ENCODE data around the gene SMIM8.

The SMIM8 gene

DNA sequence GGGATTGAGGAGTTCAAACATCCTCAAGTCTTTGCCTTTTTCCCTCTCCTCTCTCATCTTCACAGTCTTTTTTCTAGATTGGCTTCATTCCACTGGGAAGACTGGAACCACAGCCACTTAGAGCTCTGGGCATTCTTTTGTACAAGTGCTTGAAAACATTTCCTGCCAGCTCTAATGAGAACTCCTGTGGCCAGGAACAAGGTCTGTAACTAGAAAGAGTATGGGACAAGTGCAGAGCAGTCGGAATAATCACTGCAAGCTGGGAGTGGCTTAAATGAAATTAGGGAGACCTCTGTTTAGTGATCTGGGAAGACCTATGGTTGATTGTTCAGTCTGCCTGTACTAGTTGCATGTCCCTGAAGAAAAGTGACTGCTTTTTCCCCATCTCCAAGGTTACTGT, 41.0 kb upstream of the SMIM8 start:
- intact Hi-C loops (cut with DNase I; ENCODE audit: low total_unique reads): no loop called here

DNA sequence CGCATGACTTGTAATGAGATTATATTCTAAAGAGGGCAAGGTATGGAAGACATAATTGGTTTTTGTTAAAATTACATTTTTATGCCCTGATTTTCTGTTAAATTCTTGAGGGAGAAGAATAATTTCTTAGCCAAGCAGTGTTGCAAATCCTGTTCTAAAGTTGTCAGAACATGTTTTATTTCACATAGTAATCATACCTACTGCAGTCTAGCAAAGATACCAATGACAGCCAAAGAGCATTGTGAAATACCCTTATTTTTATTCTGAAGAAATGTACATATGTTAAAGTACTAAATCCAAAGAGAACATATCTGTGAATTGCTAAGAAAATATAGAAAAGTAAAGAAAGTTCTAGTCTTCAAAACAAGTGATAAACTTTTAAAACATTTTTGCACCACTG, 39.6 kb upstream of the SMIM8 start:
- TF ChIP-seq, protein P1, sequence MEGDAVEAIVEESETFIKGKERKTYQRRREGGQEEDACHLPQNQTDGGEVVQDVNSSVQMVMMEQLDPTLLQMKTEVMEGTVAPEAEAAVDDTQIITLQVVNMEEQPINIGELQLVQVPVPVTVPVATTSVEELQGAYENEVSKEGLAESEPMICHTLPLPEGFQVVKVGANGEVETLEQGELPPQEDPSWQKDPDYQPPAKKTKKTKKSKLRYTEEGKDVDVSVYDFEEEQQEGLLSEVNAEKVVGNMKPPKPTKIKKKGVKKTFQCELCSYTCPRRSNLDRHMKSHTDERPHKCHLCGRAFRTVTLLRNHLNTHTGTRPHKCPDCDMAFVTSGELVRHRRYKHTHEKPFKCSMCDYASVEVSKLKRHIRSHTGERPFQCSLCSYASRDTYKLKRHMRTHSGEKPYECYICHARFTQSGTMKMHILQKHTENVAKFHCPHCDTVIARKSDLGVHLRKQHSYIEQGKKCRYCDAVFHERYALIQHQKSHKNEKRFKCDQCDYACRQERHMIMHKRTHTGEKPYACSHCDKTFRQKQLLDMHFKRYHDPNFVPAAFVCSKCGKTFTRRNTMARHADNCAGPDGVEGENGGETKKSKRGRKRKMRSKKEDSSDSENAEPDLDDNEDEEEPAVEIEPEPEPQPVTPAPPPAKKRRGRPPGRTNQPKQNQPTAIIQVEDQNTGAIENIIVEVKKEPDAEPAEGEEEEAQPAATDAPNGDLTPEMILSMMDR (IDR thresholded peaks at IDR 0.05): no peak
- no peak overlapping the region for H3K4me3 ChIP-seq
- DNase-seq: no peak
- no peak overlapping the region for H3K27ac ChIP-seq
- no peaks in the 10 kb centered on the region for H3K36me3 ChIP-seq
- intact Hi-C loops (cut with DNase I; ENCODE audit: low total_unique reads): no loop called here
- H3K9me3 ChIP-seq: no peaks in the 10 kb centered on the region
- no peaks in the 10 kb centered on the region for H3K27me3 ChIP-seq
- no peaks in the 10 kb centered on the region for H3K4me1 ChIP-seq

More for the DNA sequence above, 41.0 kb upstream of the SMIM8 start:
- TF ChIP-seq, protein P1 (IDR thresholded peaks at IDR 0.05): no peak
- H3K27ac ChIP-seq: no peak overlapping the region
- no peaks in the 10 kb centered on the region for H3K9me3 ChIP-seq
- no peak overlapping the region for H3K4me3 ChIP-seq
- H3K27me3 ChIP-seq: no peaks in the 10 kb centered on the region
- no peaks in the 10 kb centered on the region for H3K36me3 ChIP-seq
- no peak for DNase-seq
- H3K4me1 ChIP-seq: no peaks in the 10 kb centered on the region

DNA sequence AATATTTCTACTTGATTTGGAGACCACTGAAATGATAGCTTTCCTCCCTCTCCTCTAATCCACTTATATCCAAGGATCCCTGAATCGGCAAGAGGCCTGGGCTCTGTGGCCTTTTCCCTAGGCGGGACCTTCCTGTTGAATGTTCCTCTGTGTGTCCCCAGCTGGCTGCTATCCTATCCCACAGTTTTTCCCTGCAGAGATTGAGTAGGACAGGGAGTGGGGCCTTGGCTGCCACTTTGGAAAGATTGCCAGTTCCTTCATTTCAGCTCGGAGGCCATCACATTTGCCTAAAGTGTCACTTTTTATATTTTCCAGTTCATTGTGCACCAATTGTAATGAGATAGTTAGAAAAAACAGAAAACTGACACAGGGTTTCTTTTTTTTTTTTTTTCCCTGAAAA, 38.9 kb upstream of the SMIM8 start:
- Histone ChIP-seq H3K27me3 (no peaks in the 10 kb centered on the region), H3K4me1 (no peaks in the 10 kb centered on the region), H3K27ac (no peak overlapping the region), H3K9me3 (no peaks in the 10 kb centered on the region), H3K36me3 (no peaks in the 10 kb centered on the region), H3K4me3 (no peak overlapping the region)
- TF ChIP-seq, protein P1 (IDR thresholded peaks at IDR 0.05): no peak
- DNase-seq: no peak
- intact Hi-C loops (cut with DNase I; ENCODE audit: low total_unique reads): no loop called here

DNA sequence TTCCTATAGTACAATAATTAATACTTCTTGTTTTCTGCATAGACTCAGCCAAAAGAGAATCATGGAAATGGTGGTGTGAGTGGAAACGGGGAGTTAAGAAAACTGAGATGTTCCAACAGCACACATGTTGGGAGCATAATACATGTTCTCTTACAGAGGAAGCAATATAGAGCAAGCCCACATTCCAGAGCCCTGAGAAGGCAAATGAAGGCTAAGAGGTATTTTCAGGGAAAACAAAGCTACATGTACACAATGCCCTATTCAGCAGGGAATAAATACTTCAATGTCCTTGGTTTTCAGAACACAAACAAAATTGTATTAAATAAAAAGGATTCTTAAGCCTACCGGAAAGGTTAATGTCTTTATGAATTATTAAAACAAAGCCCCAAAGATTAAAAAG, 35.1 kb upstream of the SMIM8 start:
- Histone ChIP-seq H3K4me3 (no peak overlapping the region), H3K9me3 (no peaks in the 10 kb centered on the region), H3K27me3 (no peaks in the 10 kb centered on the region), H3K36me3 (no peaks in the 10 kb centered on the region), H3K27ac (no peak overlapping the region), H3K4me1 (no peaks in the 10 kb centered on the region)
- intact Hi-C loops (cut with DNase I; ENCODE audit: low total_unique reads): no loop called here
- TF ChIP-seq, protein P1 (IDR thresholded peaks at IDR 0.05): no peak
- DNase-seq: no peak

DNA sequence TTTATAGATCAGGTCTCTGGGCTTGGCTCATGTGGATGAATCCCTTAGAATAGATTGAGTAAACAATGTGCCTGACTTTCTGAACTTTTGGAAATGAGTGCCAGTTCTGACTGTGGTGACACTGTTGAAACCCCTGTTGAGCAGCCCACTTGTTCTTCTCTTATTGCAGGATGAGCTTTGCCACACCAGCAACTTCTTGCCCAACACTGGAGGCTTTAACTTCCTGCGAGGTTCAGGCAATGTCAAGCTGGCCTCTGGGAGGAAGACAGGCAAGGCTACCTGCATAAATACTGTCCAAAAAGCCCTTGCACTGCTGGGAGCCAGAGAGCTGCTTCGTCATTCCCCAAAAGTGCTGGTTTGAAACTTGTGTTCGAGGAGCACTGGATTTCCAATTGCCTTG, 32.8 kb upstream of the SMIM8 start:
- intact Hi-C loops (cut with DNase I; ENCODE audit: low total_unique reads): no loop called here

More for the DNA sequence above, 32.8 kb upstream of the SMIM8 start:
- Histone ChIP-seq H3K27ac (no peak overlapping the region), H3K27me3 (no peaks in the 10 kb centered on the region), H3K36me3 (no peaks in the 10 kb centered on the region), H3K4me3 (no peak overlapping the region), H3K9me3 (no peaks in the 10 kb centered on the region), H3K4me1 (no peaks in the 10 kb centered on the region)
- TF ChIP-seq, protein P1 (IDR thresholded peaks at IDR 0.05): no peak
- no peak for DNase-seq
